Erythroblast (primary cell): ENCODE measurements around the gene CFAP298.
"Not testable (repeated sequence)": the region's sequence is repeated elsewhere in the genome, so short reads cannot be mapped to it uniquely, and the experiment has no call there.

Source experiments
- DNase-seq, 2 experiments: peaks; one replicate each; lab custom pipeline; 2025; lab: John Stamatoyannopoulos, UW
- GATA1 ChIP-seq: IDR thresholded peaks from 2 replicates; pipeline ENCODE4 v1.6.1; 2011; ENCODE audit warnings: low read depth, mild to moderate bottlenecking, control low read depth, low read length, moderate library complexity
- POLR2A ChIP-seq: IDR thresholded peaks from 2 replicates; pipeline ENCODE4 v1.6.1; 2011; ENCODE audit warnings: mild to moderate bottlenecking, low read length

Gene CFAP298

GRCh38 chr21:32565856-32566465 lies 46.2 kb downstream of the CFAP298 start:
- no peak for DNase-seq
- TF ChIP-seq GATA1, result no peak
- no peak for TF ChIP-seq POLR2A

- TF ChIP-seq POLR2A (no peak), GATA1 (no peak)
- DNase-seq, result peak; percentile 27 to 35
Measured at GRCh38 chr21:32562915-32563314, 49.3 kb downstream of the CFAP298 start.

GRCh38 chr21:32562426-32562825 lies 49.8 kb downstream of the CFAP298 start:
- TF ChIP-seq GATA1, result no peak
- TF ChIP-seq POLR2A, result no peak
- peak; percentile 73 to 75 for DNase-seq

GRCh38 chr21:32561476-32561875 lies 50.7 kb downstream of the CFAP298 start:
- not testable (repeated sequence) for DNase-seq

- no peak for DNase-seq
- TF ChIP-seq POLR2A (no peak), GATA1 (no peak)
Measured at GRCh38 chr21:32560896-32561295, 51.3 kb downstream of the CFAP298 start.

- TF ChIP-seq POLR2A (no peak), GATA1 (no peak)
Measured at GRCh38 chr21:32559006-32559610, 53.1 kb downstream of the CFAP298 start.

GRCh38 chr21:32558106-32558505 lies 54.1 kb downstream of the CFAP298 start:
- TF ChIP-seq GATA1, result no peak
- TF ChIP-seq POLR2A, result no peak
- no peak for DNase-seq

More at GRCh38 chr21:32559006-32559610, 53.1 kb downstream of the CFAP298 start:
- peak; percentile 40 to 41 for DNase-seq

- peak in 1 of 2 experiments; percentile 35 for DNase-seq
- no peak for TF ChIP-seq POLR2A
- TF ChIP-seq GATA1, result no peak
Measured at GRCh38 chr21:32554832-32555638, 57.1 kb downstream of the CFAP298 start.

- TF ChIP-seq POLR2A (no peak), GATA1 (no peak)
- DNase-seq, result no peak
Measured at GRCh38 chr21:32549886-32550285, 62.3 kb downstream of the CFAP298 start.

GRCh38 chr21:32549440-32549839 lies 62.7 kb downstream of the CFAP298 start:
- TF ChIP-seq POLR2A (no peak), GATA1 (no peak)
- DNase-seq, result peak in 1 of 2 experiments; percentile 20
